Activated T-helper 1 cell treated with anti-CD3 and anti-CD28 coated beads, Interleukin-12 subunit alpha, Interleukin-12 subunit beta, Interleukin-2, Interleukin-4 antibody, amounts not matched to agents 30 ng/mL and 10 ng/mL and 1 ng/mL, durations not matched to agents 14 hours and 24 hours and 36 hours (primary cell): ENCODE results near the gene STARD3NL. TPM values are rescaled to one million over a fixed set of nuclear protein-coding genes. Genes with fewer than 3 reads are reported as not detected.

Source experiments
- DNase-seq: peaks from one replicate; pipeline ENCODE4 v3.0.0; 2021; ENCODE audit warnings: low spot score
- H3K27ac Mint-ChIP-seq: one replicate; pipeline ENCODE4 v1.8.0; 2021; ENCODE audit warnings: mild to moderate bottlenecking, mixed read lengths
- H3K27me3 Mint-ChIP-seq: one replicate; pipeline ENCODE4 v1.8.0; 2022; ENCODE audit warnings: mild to moderate bottlenecking, moderate library complexity, mixed read lengths; ENCODE audit not compliant: insufficient read depth
- H3K36me3 Mint-ChIP-seq: one replicate; pipeline ENCODE4 v1.8.0; 2021; ENCODE audit warnings: low read depth, mixed read lengths
- H3K4me1 Mint-ChIP-seq: one replicate; pipeline ENCODE4 v1.8.0; 2021; ENCODE audit warnings: low read depth, mixed read lengths
- H3K4me3 Mint-ChIP-seq: one replicate; pipeline ENCODE4 v1.8.0; 2021; ENCODE audit warnings: mild to moderate bottlenecking, moderate library complexity, mixed read lengths
- H3K9me3 Mint-ChIP-seq: one replicate; pipeline ENCODE4 v1.8.0; 2021; ENCODE audit warnings: mixed read lengths
- intact Hi-C: fragments of 100-400 bp; cut with micrococcal nuclease; formaldehyde crosslinking; loops from one replicate; pipeline ENCODE4 v1.15.1; 2024
- total RNA-seq: library from RNA; stranded (reverse); gene quantifications from 2 replicates; pipeline ENCODE4 v1.2.3, GENCODE V29; 2022

STARD3NL gene
- total RNA-seq, 1 donor from 2014 or later = 28.5 TPM

DNA sequence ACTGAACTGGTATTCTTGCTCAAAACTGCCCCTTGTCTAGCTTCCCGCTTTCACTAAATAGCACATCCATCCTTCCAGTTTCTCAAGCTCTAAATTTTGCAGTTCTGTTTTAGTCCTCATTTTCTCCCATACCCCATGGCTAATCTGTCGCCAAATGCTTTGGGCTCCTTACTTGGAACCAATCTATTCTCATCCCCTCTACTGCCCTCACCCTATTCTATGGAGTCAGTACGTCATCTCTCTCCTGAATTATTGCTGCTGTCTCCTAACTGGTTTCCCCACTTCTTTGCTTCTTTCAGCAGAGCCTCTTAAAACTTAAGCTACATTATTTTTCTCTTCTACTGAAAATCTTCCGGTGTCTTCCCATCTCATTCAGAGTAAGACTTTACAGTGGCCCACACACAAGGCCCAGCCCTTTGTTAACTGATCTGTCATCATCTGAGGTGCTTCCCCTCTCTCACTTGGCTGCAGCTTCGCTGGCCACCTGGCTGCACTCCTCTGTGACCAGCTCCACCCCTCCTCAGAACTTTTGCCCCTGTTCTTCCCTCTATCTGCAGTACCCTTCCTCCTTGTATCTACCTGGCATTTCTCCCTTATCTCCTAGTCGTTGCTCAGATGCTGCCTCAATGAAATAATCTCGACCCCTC lies 9.9 kb downstream of the STARD3NL start:
- no peaks in the 10 kb centered on the region for H3K27me3 Mint-ChIP-seq
- intact Hi-C loops = no loop called here
- peaks cover 4% of the 10 kb centered on the region for H3K9me3 Mint-ChIP-seq
- H3K27ac Mint-ChIP-seq = no peak overlapping the region
- peaks cover 42% of the 10 kb centered on the region for H3K4me1 Mint-ChIP-seq
- H3K4me3 Mint-ChIP-seq = no peak overlapping the region
- peaks cover 22% of the 10 kb centered on the region for H3K36me3 Mint-ChIP-seq
- DNase-seq = no peak

DNA sequence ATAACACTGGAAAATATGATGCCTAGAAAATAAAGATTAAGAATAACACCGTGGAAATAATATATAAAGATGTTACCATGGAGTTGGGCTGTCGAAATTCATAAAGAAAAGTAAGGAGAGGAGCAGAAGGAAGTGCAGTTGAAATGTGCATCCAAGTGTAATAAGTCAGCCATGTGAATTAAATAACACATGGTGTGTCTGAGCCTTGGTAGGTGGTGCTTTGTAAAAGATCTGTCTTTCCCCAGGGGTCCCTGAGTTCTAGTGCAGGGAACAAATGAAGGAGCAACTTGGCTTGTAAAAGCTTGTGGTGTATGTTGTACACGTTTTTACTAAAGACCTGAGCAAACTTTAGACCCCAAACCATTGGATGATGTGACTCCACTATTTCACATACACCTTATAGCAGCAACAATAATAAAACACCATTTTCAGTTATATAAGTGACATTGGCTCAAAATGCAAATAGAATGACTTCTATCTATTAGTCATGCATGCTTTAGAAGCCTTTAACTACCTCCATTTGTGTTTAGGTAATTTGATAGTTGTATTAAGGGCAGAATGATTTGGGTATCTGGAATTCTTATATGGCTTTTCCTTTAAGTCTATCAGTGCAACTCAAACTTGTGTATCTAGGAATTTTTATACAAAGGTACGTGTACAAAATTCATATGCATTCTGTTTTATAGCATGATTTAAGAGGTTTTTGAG lies 11.3 kb downstream of the STARD3NL start:
- intact Hi-C loops = no loop called here
- Mint-ChIP-seq H3K9me3 (peaks cover 4% of the 10 kb centered on the region), H3K4me3 (no peak overlapping the region), H3K27ac (no peak overlapping the region), H3K27me3 (no peaks in the 10 kb centered on the region), H3K36me3 (peaks cover 14% of the 10 kb centered on the region), H3K4me1 (peaks cover 31% of the 10 kb centered on the region)
- no peak for DNase-seq

DNA sequence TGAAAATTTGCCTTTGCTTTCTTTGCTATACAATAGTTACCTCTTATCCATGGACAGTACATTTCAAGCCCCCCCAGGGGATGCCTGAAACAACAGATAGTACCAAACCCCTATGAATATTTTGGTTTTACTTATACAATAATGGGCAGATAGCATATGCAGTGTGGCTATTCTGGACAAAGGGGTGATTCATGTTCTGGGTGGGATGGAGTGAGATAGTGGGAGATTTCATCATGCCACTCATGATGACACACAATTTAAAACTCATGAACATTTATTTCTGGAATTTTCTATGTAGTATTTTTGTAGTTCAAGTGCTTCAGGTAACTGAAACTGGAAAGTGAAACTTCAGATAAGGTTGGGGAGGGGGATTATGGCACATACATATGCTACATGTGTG lies 12.0 kb downstream of the STARD3NL start:
- H3K36me3 Mint-ChIP-seq = peaks cover 12% of the 10 kb centered on the region
- H3K27ac Mint-ChIP-seq = no peak overlapping the region
- peaks cover 31% of the 10 kb centered on the region for H3K4me1 Mint-ChIP-seq
- peaks cover 4% of the 10 kb centered on the region for H3K9me3 Mint-ChIP-seq
- H3K27me3 Mint-ChIP-seq = no peaks in the 10 kb centered on the region
- H3K4me3 Mint-ChIP-seq = no peak overlapping the region
- no peak for DNase-seq
- intact Hi-C loops = no loop called here

DNA sequence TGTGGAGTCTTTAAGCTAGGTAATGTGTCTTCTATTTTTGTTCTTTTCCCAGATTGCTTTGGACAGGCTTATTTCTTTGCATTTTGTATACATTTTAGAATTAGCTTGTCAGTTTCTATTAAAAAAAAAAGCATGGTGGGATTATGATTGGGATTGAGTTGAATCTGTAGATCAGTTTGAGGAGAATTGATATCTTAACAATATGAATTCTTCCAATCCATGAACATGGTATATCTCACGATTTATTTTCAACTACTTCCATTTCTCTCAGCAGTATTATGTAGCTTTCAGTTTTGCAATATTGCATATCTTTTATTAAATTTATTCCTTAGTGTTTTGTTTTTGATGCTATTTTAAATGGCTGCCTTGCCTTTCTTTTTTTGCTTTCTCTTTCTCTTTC lies 13.7 kb downstream of the STARD3NL start:
- Mint-ChIP-seq H3K27ac (no peak overlapping the region), H3K9me3 (peaks cover 4% of the 10 kb centered on the region), H3K4me3 (no peak overlapping the region), H3K4me1 (peaks cover 24% of the 10 kb centered on the region), H3K27me3 (no peaks in the 10 kb centered on the region), H3K36me3 (peaks cover 8% of the 10 kb centered on the region)
- DNase-seq = no peak
- intact Hi-C loops = no loop called here

DNA sequence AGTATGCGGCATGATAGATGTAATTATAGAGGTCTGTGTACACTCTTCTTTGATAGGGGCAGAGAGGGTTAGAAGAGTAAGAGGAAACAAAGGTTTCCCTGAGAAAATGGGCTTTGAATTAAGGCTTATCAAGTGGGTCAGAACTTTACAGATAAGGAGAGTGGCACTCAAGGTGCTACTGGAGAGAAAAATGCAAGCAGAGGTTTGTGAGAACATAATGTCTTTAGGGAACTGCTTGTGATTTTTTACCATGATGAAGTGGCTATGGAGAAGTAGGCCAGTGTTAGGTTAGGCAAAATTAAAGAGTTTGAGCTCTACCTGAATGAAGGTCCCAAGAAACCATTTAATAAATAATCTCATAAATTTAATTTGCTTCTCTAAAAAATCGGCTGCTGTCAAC lies 14.3 kb downstream of the STARD3NL start:
- peaks cover 4% of the 10 kb centered on the region for H3K9me3 Mint-ChIP-seq
- intact Hi-C loops = no loop called here
- no peaks in the 10 kb centered on the region for H3K27me3 Mint-ChIP-seq
- H3K4me1 Mint-ChIP-seq = peaks cover 24% of the 10 kb centered on the region
- no peak for DNase-seq
- no peak overlapping the region for H3K27ac Mint-ChIP-seq
- H3K4me3 Mint-ChIP-seq = no peak overlapping the region
- peaks cover 8% of the 10 kb centered on the region for H3K36me3 Mint-ChIP-seq

DNA sequence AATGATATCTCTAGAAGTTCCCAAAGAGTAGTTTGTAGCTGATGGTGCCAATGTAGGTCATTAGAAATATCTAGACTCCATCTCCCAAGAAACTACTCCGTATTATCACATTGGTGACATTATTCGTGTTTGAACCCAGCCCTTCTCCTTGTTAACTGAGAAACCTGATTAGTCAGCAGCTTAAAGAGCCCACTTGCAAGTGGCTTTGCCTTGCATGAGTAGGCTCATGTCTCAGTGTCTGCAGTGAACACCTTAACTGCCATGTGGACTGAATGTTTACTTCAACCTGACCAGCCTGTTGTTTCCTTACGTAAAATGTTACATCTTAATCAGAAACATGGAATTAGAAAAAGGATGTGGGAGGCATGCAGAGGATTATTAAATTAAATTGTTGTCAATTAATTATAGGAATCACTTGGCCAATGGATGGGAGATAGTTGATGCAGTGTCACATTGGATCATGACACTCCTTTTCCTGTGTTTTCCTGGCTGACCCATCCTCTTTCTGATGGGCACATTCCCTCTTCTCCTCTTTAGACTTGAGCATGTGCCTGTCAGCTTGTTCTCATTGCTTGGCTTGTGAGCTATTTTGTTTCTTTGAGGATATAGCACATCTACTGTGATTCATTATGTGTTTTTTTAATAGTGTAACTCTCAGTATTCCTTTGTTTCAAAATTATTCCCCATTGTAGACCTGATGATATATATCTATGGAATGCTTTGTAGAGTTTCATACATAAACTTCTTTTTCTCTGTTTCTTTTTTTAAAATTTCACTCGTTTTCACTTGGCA lies 18.0 kb downstream of the STARD3NL start:
- Mint-ChIP-seq H3K9me3 (peaks cover 4% of the 10 kb centered on the region), H3K4me1 (peaks cover 7% of the 10 kb centered on the region), H3K4me3 (no peak overlapping the region), H3K27me3 (peaks cover 2% of the 10 kb centered on the region), H3K27ac (no peak overlapping the region), H3K36me3 (peaks cover 8% of the 10 kb centered on the region)
- intact Hi-C loops = no loop called here
- no peak for DNase-seq

DNA sequence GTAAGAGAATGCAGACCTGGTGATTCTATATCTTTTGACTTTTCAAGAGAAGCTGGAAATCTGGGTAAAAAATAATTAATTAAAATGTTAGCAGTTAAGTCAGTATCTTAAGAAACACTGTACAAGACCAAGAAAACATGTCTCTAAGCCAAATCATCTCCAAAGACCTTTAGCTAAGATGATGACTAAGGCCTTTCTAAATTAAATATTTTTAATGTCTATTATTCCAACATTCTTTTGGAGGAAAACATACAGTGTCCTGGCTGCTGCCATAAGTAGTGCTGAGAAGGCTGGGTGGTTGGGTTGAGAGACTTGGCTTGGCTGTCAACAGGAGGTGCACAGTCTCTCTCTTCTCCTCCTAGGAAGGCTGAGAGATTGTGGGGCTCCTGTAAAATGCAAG lies 20.3 kb downstream of the STARD3NL start:
- Mint-ChIP-seq H3K27me3 (peaks cover 2% of the 10 kb centered on the region), H3K4me1 (no peaks in the 10 kb centered on the region), H3K9me3 (no peaks in the 10 kb centered on the region), H3K4me3 (no peak overlapping the region), H3K36me3 (peaks cover 3% of the 10 kb centered on the region), H3K27ac (no peak overlapping the region)
- DNase-seq = no peak
- intact Hi-C loops = no loop called here

DNA sequence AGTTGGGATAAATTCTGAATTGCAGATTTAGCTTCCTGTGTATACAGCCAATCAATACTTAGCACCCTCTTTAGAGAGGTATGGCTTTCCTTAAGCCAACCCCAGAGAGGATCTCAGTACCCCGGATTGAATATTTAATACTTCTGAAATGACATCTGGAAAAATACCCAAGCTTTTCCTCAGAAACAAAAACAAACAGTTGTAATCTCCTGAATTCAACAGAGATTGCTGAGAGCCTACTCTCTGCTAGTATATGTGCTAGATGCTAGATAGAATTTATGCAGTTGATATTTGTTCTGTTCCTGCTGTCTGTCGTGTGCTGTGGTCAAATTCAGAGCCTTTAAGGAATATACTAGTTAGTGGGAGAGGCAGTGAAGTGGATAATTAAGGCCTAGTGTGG lies 21.1 kb downstream of the STARD3NL start:
- intact Hi-C loops = no loop called here
- no peak for DNase-seq
- Mint-ChIP-seq H3K36me3 (peaks cover 6% of the 10 kb centered on the region), H3K27ac (no peak overlapping the region), H3K4me1 (no peaks in the 10 kb centered on the region), H3K4me3 (no peak overlapping the region), H3K27me3 (peaks cover 2% of the 10 kb centered on the region), H3K9me3 (no peaks in the 10 kb centered on the region)

DNA sequence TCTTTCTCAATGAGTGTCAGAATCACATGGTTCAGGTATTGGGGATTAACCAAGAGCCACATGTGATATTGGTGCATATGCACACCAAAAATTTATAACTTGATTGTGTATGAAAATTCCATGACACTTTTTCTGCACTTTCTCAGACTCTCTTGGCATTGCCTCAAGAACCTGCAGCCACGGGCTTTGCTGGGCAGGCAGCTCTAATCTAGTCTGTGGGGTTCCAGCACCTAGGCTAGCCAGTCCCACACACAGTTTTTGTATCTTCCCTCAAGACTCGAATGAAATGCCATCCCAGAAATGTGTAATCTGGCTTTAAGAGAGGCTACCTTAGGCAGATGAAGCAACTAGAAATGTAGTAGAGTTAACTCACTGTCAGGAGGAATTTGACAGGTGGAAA lies 21.7 kb downstream of the STARD3NL start:
- no peaks in the 10 kb centered on the region for H3K9me3 Mint-ChIP-seq
- no peak overlapping the region for H3K4me3 Mint-ChIP-seq
- no peaks in the 10 kb centered on the region for H3K4me1 Mint-ChIP-seq
- intact Hi-C loops = no loop called here
- H3K27ac Mint-ChIP-seq = no peak overlapping the region
- peaks cover 6% of the 10 kb centered on the region for H3K36me3 Mint-ChIP-seq
- DNase-seq = no peak
- peaks cover 2% of the 10 kb centered on the region for H3K27me3 Mint-ChIP-seq

DNA sequence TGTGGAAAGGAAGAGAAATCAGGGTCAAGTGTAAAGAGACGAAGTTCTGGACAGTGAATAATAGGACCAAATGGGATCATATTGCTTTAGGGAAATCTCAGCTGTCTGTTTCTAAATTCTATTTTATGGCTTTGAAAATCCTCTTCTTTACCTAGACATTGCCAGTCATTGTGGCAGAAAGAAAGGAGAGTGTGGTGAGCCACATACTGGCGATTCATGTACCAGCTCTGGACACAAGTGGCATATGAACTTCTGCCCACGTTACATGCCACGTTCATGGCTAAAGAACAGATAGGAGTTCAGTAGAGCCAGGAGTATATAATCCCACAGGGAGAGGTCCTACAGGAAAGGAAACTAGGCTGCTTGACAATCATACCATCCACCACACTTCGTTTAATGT lies 28.0 kb downstream of the STARD3NL start:
- no peaks in the 10 kb centered on the region for H3K4me1 Mint-ChIP-seq
- intact Hi-C loops = no loop called here
- H3K4me3 Mint-ChIP-seq = no peak overlapping the region
- no peak for DNase-seq
- no peaks in the 10 kb centered on the region for H3K27me3 Mint-ChIP-seq
- no peak overlapping the region for H3K27ac Mint-ChIP-seq
- no peaks in the 10 kb centered on the region for H3K9me3 Mint-ChIP-seq
- peaks cover 7% of the 10 kb centered on the region for H3K36me3 Mint-ChIP-seq

DNA sequence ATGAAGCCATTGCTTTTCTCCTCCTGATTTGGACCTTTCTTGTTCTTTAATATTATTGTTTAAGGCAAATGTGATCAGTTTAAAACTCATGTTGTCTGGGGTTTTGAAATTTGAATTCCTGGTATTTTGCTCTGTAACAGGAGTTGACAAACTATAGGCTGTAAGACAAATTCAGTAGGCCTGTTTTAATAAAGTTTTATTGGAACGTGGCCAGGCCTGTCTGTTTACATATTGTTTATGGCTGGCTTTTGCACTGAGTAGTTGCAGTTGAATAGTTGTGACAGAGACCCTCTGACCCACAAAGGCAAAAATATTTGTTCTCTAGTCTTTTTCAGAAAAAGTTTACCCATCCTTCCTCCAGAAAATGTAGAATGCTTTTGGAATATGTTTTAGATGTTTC lies 29.8 kb downstream of the STARD3NL start:
- no peak overlapping the region for H3K4me3 Mint-ChIP-seq
- H3K36me3 Mint-ChIP-seq = peaks cover 8% of the 10 kb centered on the region
- H3K9me3 Mint-ChIP-seq = no peaks in the 10 kb centered on the region
- H3K27ac Mint-ChIP-seq = no peak overlapping the region
- no peaks in the 10 kb centered on the region for H3K27me3 Mint-ChIP-seq
- intact Hi-C loops = no loop called here
- no peak for DNase-seq
- no peaks in the 10 kb centered on the region for H3K4me1 Mint-ChIP-seq

DNA sequence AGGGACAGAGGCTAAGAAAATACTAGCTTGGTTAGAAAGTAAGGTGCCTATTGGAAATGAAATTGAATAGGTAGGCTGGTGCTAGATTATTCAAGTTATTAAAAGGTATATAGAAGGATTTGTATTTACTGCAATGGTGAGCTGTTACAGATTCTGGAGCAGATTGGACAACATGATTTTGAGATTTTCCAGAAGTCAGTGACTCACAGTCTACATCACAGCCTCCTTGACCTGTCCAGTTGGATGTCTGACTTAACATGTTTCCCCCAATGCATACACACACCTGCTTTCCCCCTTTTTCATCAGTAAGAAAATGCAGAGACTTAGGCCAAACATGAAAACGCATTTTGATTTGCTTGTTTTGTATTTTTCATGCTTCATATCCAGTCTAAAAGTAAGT lies 33.4 kb downstream of the STARD3NL start:
- intact Hi-C loops = loop anchor here (5.0 kb wide), 1 partner anchor 36 kb away; no protein-coding TSS in a partner anchor
- H3K9me3 Mint-ChIP-seq = no peaks in the 10 kb centered on the region
- no peak overlapping the region for H3K27ac Mint-ChIP-seq
- H3K36me3 Mint-ChIP-seq = peaks cover 7% of the 10 kb centered on the region
- no peak for DNase-seq
- H3K27me3 Mint-ChIP-seq = no peaks in the 10 kb centered on the region
- H3K4me3 Mint-ChIP-seq = no peak overlapping the region
- peaks cover 11% of the 10 kb centered on the region for H3K4me1 Mint-ChIP-seq

DNA sequence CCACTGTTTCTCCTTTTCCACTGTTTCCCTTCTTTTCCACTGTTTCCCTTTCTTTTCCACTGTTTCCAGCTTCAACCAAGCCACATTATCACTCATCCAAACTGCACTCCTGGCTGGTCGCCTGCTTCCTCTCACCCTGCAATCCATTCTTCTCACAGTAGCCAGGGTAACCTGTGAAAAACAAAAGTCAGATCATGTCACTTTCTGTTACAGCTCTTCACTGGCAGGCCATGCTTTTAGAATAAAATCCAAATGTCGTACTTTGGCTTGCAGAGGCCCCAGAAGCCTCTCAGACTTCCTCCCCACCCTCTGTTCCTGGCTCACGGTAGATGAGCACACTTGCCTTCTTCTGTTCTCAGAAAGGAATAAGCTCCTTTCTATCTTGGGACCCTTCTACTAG lies 33.9 kb downstream of the STARD3NL start:
- H3K4me1 Mint-ChIP-seq = peaks cover 15% of the 10 kb centered on the region
- no peaks in the 10 kb centered on the region for H3K27me3 Mint-ChIP-seq
- peaks cover 7% of the 10 kb centered on the region for H3K36me3 Mint-ChIP-seq
- H3K4me3 Mint-ChIP-seq = no peak overlapping the region
- no peak for DNase-seq
- intact Hi-C loops = loop anchor here (5.0 kb wide), 1 partner anchor 35 kb away; no protein-coding TSS in a partner anchor
- peak overlapping the region; percentile 61 for H3K27ac Mint-ChIP-seq
- no peaks in the 10 kb centered on the region for H3K9me3 Mint-ChIP-seq
